Activated CD4-positive, alpha-beta T cell treated with anti-CD3 and anti-CD28 coated beads, Interleukin-2, amount 50 U/mL, for 4 hours (primary cell): Measurements from ENCODE around the gene SMIM43.

Experiments
- DNase-seq, 2 experiments: peaks; one replicate each; pipeline ENCODE4 v3.0.0-alpha.2; 2020

The SMIM43 gene

DNA sequence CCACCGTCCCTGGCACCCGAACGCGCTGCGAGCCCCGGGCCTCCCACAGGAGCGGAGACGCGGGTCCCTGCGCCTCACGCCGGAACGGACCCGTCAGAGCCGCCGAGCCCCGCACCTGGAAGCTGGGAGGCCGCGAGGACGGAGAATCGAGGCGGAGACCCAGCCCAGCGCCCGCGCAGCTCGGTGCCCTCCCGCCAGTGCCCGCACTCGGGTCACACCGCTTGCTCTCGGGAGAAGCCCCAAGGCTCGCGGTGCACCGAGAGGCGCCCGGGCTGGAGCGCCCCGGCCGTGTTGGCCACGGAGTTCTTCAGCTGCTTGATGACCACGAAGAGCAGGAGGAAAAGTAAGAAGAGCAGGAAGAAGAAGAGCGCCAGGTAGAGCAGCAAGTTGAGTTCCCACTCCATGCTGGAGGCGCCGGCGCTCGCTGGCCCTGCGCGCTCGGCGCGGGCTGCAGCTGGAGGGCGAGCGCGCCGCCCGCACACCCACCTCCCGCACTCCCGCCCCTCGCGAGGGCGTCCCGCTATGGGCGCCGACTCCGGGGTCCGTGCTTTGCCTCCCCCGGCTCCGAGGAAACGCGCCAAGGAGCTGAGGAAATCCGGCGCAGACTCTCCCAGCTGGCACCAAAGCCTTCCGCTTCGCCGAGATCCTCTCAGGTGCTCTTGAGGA is at the start of gene SMIM43:
Gene SMIM43, minus strand, starts transcription at position 463 of the 666 bp plus-strand sequence. Its CDS starts 59 bp downstream, at position 404.
- no peak for DNase-seq

DNA sequence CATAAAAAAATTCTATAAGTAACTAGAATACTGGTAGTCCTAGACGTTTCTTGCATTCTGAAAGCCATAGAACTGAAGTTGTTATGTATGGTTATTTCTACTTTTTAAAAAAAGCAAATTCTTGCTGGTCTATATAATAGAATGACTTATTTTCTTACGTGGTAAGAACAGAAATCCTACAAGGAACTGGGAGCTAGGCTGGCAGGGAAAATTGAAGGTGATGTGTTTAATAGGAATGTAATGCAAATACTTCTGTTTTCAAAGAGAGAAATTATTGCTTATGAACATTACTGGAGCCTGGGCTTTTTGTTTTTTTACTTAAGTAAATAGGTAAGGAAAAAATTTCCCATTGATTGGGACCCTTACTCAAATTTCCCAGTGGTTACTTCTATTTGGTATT is 49.8 kb upstream of the SMIM43 start:
- no peak for DNase-seq

DNA sequence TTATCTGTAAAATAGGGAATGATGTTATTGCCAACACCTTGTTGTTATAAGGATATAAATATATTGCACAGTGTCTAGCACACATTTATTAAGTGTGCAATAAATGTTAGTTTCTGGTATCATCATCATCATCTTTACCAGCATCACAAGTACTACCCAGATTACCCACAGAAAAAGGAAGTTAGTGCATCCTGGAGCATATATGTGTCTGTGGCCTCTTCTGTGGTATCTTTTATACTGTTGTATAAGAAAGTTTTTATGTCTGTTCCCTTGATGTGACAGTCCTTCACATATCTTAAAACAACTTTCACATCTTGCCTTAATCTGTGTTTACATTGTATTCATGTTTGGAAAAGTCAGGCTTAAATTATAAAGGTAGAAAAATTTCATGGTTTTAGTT is 46.2 kb upstream of the SMIM43 start:
- DNase-seq: no peak

DNA sequence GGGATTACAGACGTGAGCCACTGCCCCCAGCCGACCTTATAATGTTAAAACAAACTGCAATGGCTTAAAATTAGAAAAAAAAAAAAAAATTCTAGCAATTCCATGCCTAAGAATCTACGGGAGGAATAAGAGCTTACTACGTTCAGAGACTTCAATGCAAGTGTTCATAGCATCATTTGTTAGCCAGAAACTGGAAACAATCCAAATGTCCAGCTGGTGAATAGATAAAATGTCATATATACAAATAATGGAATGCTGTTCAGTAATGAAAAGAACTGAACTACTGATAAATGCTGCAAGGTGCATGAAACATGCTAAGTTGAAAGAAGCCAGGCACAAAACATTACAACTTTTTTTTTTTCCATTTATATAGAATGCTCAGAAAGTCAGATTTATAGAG is 41.4 kb upstream of the SMIM43 start:
- no peak for DNase-seq

DNA sequence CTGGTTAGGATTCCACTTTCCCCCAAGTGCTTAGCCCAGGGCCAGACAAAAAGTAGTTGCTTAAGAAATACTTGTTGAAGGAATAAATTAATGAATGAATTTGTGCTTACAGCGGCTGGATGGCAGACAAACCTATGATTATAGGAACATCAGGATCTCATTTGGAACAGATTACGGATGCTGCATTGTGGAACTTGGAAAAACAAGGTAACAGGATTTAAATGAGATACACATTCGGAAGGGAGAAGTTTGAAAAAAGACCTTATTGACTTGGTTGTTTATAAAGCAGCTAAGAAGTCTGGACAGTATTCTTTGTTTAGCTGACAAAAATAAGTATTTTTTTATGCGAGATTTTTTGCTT is 36.7 kb upstream of the SMIM43 start:
- DNase-seq: no peak

DNA sequence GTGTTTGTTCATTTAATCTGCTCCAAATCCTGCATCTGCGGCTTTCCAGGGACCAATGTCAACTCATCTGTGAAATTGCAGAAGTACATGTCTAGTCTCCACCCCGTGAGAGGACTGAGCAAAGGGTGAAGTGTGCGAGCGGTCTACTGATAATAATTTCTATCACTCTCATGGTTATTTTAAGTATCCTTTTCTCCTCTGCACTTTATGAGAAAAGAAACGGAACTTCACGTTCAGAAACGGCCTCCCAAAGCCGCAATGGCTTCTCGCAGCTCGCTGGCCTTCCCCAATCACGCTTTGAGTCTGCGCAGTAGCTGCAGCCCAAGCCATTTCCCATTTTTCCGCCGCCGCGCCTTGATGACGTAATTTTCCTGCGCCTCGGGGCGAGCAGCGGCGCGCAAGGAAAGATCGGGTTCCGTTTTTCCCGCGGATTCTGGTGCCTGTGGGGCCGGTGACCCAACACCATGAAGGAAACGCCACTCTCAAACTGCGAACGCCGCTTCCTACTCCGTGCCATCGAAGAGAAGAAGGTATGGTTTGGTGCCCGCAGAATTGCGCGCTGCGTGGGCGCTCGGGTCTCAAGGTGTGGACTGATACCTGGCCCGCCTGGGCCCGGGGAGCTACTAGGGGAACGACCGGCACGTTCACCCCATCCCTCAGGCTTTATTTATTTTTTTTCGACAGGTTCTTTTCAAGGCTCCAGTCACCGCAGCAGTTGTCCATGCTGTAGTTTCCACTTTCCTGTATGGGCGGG is 36.2 kb upstream of the SMIM43 start, which contains the start of gene EXOSC9:
Gene EXOSC9, plus strand, starts transcription at position 363 of the 754 bp plus-strand sequence. Its CDS starts 102 bp downstream, at position 465.
- DNase-seq: peak; percentile 92 to 94

DNA sequence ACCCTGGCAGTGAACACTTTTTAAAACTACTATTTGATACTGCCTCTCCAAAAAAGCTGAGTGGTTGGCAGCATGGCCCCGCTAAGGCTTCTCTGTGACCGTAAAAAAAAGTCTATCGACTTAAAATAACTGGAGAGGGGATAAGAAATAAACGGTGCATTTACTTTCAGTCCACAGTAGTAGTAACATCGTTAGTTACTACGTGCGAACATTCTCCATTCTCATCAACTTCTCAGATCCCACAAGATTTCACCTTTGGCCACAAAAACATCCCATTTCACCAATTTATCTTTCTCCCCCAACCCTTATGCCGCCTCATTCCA is 35.6 kb upstream of the SMIM43 start:
- no peak for DNase-seq

DNA sequence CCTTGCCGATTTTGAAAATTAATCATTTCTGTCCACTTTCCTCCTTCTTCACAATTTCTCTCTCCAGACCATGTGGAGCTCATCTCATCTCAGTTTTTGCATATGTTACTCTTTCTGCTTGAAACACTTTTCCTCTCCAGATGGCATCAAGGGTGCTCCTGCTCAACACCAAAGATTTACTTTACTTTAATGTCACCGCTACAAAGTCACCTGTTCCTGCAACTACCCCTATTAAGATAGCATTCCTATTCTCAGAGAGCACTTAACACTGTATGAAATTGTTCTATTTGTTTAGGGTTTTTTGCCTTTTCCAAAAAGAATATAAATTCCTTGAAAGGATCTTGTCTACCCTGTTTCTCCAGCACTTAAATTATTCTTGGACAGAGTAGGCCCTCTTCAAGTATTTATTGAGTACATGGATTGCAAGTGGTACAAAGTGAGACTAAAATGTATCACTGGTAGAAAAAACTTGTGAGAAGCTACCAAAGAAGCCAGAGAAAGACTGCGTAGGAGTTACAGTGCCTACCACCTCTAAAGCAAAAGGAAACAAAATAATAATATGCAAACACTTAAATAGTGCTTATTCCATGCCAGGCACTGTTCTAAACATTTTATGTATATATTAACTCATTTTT is 35.0 kb upstream of the SMIM43 start:
- no peak for DNase-seq

DNA sequence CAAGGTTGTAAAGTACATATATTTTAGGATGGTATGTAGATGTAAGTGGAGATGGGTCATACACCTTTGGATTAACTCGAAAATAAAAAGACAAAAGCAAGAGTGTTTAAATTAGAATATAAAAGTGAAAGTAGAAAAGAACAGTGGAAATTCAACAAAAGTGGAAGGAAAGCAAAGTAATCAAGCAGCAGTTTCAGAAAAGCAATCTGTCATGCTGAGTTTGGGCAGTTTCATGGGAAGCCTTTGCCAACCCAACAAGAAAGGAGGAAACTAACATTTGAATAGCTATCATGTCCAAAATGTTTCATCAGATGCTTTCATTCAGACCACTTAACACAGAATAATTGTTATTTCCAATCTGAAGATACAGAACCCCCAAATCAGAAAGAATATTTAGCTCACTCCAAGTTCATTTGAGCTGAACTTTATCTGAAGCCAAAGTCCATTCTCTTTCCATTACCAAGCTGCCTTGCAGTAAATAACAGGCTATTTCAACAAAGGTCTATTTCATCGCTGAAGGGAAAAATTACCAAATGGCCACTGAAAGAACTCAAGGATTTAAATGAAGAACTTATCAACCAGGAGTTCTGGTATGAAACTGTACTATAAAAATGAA is 34.4 kb upstream of the SMIM43 start:
- DNase-seq: no peak

DNA sequence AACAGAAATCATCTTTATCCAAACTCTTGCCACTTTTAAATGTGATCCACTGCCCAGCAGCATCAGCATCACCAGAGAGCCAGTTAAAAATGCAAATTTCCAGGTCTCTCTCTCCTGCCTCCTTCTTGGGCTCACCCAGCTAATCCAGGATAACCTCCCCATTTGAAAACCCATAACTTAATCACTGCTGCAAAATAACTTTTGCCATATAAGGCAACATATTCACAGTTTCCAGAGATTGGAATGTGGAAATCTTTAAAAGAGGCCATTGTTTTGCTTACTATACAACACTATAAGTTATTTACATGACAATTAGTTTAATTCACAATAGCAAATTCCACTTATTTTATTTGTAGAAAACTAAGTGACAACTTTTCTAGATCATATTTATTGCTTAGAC is 31.3 kb upstream of the SMIM43 start:
- no peak for DNase-seq

DNA sequence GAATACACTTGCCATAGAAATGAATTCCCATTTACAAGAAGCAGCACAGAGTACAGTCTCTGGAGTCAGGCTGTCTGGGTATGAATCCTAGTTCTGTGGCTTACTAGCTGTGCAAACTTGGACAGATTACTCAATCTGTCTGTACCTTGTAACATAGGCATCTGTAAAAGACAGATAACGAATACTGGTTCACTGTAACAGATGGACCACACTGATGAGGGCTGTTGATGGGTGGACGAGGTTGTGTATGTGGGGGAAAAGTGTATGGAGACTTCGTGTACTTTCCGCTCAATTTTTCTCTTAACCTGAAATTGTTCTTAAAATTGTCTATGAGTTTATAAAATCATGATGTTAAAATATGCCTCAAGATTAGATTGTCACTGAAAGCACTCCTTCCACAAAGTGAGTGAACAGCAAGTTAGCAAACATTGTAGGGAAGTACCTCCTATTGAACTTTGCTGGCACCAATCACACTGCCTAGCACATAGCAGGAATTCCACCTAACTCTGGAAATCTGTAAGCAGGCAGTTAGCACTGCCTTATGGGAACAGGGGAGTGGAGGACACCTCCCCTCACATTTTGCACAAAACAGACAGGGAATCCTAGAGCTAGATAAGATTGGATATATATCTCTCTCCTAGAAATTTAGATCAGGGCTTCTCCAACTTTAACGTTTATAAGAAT is 29.7 kb upstream of the SMIM43 start:
- DNase-seq: no peak

DNA sequence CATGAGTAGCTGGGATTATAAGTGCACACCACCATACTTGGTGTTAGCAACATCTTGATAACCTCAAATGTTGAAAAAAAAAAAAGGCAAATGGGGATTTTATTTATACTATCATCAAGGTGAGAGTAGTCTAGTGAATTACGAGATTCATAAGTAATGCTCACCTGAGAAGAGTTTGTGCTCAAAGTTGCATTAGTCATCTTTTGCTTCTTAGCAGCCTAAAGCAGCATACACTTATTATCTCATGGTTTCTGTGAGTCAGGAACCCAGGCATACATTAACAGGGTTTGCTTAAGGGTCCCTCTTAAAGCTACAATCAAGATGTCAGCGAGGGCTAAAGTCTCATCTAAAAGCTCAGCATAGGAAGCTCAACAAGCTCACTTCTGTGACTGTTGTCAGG is 28.0 kb upstream of the SMIM43 start:
- no peak for DNase-seq

DNA sequence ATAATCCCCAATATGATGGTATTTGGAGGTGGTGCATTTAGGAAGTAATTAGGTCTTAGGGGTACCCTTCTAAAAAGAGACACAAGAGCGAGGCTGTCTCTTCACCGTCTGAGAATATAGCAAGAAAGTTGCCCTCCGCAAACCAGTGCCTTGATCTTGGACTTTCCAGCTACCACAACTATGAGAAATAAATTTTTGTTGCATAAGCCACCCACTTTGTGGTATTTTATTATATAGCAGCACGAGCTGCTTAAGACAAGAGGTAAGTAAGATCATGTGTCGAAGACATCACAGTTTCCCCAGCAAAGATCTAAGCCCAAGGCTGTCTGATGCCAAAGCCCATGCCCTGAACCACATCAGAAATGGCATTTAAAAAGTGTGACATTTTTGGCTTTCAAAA is 26.5 kb upstream of the SMIM43 start:
- no peak for DNase-seq

DNA sequence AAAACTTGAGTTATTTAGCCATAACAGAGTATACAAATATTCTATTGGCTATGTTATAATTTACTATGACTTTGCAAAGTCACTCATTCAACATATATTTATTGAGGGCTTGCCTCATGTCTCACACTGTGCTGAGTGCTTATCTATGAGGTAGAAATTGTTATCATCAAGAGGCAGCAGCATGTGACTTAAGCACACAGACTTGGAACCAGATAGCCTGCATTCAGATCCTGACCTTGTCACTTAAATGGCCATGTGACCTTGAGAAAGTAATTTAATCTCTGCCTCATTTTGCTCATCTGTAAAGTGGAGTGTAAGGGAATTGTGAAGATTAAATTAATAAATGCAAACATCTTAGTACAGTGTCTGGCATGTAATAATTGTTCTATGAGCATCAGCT is 26.0 kb upstream of the SMIM43 start:
- no peak for DNase-seq

DNA sequence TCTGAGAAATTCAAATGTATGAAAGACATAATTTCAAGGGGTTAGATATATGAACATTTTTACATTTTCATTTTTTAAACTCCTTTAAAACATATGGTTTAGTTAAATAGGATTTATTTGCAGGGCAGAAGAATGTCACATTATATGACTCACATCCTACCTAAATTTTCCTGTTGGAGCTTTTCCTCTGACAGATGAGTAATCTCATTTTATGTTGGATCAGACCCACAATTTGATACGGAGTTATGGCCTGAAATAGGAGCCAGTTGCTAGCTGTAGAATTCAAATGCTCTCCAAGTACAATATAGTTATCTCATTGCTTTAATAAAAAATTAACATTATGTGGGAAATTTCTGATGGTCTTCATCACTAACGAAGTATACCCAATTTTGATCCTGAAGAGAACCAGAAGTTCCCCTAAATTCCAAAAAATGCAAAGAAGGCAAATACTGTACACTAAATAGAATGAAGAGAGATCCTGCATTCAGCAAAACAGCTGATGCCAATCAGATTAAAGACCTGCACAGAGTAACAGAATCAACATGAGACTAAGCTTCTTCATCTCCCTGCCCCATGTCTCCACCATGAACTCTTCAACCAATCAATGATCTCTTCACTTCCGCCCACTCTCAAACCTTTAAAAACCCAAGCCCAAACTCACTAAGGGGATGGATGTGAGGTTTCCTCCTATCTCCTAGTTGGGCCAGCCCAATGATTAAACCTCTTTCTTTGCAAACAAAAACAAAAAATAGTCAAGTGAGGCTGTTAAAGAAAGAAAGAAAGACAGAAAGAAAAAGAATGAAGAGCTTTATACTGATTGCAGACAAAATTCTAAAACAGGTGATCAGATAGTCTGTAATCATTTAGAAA is 25.2 kb upstream of the SMIM43 start:
- no peak for DNase-seq

DNA sequence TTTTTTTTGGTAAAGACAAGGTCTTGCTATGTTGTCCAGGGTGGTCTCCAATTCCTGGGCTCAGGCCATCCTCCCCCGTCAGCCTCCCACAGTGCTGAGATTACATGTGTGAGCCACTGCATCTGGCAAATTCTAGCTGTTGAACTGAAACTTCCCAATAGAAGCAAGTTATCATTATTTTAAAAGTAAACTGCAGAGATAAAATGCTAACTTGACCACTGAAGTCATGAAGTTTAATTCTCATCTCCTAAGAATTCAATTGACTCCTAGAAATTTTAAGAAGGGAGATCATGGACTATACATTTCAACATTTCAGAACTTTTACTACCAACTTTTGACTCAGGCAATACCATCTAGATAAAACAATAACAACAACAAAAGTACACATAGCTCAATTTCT is 24.5 kb upstream of the SMIM43 start:
- DNase-seq: no peak

DNA sequence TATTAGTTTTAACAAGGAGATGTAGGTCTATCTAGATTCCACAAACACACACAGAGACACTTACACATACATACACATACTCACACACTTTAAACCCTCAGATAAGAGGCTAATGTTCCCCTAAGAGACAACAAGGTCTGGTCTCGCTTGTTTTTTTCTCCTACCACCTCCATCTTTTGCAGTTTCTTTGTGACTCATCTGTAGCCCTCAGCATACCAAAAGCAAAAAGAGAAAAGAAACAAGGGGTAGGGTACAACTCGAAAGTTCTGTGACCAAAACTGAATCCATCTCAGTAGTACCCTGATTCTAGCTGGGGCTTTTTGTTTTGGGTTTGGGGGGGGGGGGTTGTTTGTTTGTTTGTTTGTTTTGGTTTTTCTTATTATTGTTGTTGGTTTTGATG is 23.9 kb upstream of the SMIM43 start:
- no peak for DNase-seq

DNA sequence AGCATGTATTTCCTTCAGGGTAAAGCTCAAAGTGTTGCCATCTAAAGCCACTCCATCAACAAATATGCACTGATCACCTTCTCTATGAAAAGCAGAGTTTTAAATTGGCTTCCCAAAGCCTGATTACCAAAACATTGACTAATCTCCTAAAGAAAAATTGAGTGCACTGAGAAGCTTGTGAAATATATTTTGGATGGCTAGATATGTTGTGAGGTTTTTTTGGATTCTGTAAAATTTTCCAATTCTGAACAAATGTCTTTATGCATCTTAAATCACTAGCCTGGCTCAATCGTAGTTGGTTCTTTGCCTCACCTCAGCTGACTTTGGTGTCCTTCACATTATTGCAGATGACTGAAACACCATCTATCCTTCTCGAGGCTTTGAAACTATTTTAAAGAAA is 21.3 kb upstream of the SMIM43 start:
- no peak for DNase-seq

DNA sequence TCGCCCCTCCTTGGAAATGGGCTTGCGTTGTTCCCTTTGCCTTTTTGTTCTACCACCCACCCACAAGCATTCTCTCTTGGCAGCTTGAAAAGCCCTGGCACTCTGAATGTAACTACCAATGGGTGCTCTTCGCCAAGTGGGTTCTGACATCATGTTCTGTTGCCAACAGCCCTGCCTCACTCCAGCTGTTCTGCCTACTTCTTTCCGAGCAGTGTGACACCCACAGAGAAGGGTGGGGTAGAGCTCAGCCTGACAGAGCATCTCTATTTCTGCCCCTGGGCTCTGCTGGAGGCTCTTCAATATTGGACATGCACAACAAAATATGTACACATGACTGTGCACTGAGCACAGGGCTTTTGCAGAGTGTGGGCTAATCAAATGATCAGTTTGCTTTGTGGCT is 20.5 kb upstream of the SMIM43 start:
- DNase-seq: no peak

DNA sequence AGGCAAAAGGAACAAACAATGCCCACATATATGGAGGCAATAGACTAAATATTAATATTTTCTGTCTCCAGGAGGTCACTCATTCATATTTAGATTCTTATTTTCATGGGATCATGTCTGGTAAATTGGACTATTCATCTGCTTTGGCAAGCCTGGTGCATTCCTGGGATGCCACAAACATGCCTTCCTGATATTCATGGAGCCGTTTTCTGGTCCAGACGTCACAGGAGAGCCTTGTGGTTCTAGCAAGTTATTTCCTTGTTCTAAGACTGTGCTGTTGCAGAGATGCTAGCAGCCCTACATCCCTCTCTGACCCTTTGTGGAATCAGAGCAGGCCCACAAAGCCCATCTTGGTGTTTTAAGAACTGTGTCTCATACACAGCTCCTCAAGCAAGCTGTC is 20.0 kb upstream of the SMIM43 start:
- no peak for DNase-seq

DNA sequence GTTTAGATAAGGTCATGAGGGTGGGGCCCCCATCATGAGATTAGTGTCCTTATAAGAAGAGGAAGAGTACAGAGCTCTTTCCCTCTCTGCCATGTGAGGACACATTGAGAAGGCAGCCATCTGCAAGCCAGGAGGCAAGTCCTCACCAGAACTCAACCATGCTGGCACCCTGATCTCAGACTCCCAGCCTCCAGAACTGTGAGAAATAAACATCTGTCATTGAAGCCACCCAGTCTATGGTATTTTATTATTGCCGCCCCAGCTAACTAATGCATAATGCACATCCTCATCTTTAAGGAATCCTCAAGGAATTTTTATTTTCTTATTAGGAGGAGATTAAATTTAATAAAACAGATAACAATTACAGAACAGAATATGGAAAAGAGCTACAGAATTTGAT is 19.4 kb upstream of the SMIM43 start:
- DNase-seq: no peak

DNA sequence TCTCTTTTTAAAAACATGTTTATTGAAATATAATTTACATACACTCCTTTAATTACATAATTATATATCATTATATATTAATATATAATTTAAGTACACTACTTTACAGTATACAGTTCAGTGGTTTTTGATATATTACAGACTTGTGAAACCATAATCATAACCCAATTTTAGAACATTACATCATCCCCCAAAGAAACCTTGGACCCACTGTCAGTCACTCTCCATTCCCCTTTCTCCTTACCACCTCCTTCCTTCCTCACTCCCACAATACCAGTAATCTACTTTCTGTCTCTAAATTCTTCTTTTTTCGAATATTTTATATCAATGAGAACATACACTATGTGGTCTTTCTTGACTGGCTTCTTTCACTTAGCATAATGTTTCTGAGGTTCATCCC is 18.2 kb upstream of the SMIM43 start:
- no peak for DNase-seq
